ENCODE measurements around the gene EGFR.

The EGFR gene

DNA sequence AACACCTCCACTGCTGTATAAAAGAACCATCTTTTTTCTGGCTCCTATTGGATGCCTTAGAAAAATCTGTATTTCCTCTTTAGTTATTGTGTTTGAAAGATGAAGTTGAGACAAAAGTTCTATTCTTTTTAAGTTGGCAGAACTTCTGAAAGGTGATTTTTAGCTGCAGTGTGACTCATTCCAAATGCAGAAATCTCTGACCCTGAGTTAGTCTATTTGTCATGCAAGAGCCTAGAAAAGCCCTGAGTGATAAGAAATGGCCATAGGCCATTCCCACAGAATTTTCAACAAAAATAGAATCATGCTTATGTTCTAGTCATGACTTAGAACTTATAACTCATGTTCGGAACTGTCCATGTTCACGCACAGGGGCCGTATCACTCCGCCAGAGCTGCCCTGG is 89.1 kb downstream of the EGFR start:
- H3K9me3 ChIP-seq (ENCODE audit: insufficient read depth, low read length): no peaks in the 10 kb centered on the region
- no peak overlapping the region for H3K27ac ChIP-seq (ENCODE audit: low read depth, low read length)
- H3K36me3 ChIP-seq (ENCODE audit: low read length): no peaks in the 10 kb centered on the region
- H3K27me3 ChIP-seq (ENCODE audit: low read length): no peaks in the 10 kb centered on the region
- H3K4me3 ChIP-seq (ENCODE audit: insufficient read depth, low read length, poor library complexity, severe bottlenecking): no peak overlapping the region
- H4K20me1 ChIP-seq (ENCODE audit: low read depth, low read length): no peaks in the 10 kb centered on the region
- H3K4me2 ChIP-seq (ENCODE audit: low read depth, low read length, poor library complexity, severe bottlenecking): no peak overlapping the region
- H3K9me2 ChIP-seq (replicated peaks; ENCODE audit: insufficient read depth, low read length): no peaks in the 10 kb centered on the region
- TF ChIP-seq, protein P1, sequence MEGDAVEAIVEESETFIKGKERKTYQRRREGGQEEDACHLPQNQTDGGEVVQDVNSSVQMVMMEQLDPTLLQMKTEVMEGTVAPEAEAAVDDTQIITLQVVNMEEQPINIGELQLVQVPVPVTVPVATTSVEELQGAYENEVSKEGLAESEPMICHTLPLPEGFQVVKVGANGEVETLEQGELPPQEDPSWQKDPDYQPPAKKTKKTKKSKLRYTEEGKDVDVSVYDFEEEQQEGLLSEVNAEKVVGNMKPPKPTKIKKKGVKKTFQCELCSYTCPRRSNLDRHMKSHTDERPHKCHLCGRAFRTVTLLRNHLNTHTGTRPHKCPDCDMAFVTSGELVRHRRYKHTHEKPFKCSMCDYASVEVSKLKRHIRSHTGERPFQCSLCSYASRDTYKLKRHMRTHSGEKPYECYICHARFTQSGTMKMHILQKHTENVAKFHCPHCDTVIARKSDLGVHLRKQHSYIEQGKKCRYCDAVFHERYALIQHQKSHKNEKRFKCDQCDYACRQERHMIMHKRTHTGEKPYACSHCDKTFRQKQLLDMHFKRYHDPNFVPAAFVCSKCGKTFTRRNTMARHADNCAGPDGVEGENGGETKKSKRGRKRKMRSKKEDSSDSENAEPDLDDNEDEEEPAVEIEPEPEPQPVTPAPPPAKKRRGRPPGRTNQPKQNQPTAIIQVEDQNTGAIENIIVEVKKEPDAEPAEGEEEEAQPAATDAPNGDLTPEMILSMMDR (IDR thresholded peaks at IDR 0.05; ENCODE audit: insufficient read depth, low read length, poor library complexity, severe bottlenecking): no peak
- TF ChIP-seq EZH2phosphoT487 (conservative IDR thresholded peaks at IDR 0.05; ENCODE audit: low read length): no peak
- no peaks in the 10 kb centered on the region for H3F3A ChIP-seq (ENCODE audit: insufficient read depth)
- H2AFZ ChIP-seq (ENCODE audit: low read depth, low read length, severe bottlenecking): no peak overlapping the region
- no peak overlapping the region for H3K9ac ChIP-seq (ENCODE audit: low read length)
- no peaks in the 10 kb centered on the region for H3K79me2 ChIP-seq (ENCODE audit: insufficient read depth, low read length)

GRCh38 chr7:55108401-55108800 is 89.6 kb downstream of the EGFR start:
- no peak for TF ChIP-seq EZH2phosphoT487 (conservative IDR thresholded peaks at IDR 0.05; ENCODE audit: low read length)
- TF ChIP-seq, protein P1 (IDR thresholded peaks at IDR 0.05; ENCODE audit: insufficient read depth, low read length, poor library complexity, severe bottlenecking): no peak
- Histone ChIP-seq H3K9ac (ENCODE audit: low read length) (no peak overlapping the region), H3K4me3 (ENCODE audit: insufficient read depth, low read length, poor library complexity, severe bottlenecking) (no peak overlapping the region), H3K27ac (ENCODE audit: low read depth, low read length) (no peak overlapping the region), H3K9me3 (ENCODE audit: insufficient read depth, low read length) (no peaks in the 10 kb centered on the region), H3K79me2 (ENCODE audit: insufficient read depth, low read length) (no peaks in the 10 kb centered on the region), H4K20me1 (ENCODE audit: low read depth, low read length) (no peaks in the 10 kb centered on the region), H3K9me2 (replicated peaks; ENCODE audit: insufficient read depth, low read length) (no peaks in the 10 kb centered on the region), H3K4me2 (ENCODE audit: low read depth, low read length, poor library complexity, severe bottlenecking) (no peak overlapping the region), H3K36me3 (ENCODE audit: low read length) (no peaks in the 10 kb centered on the region), H3F3A (ENCODE audit: insufficient read depth) (no peaks in the 10 kb centered on the region), H2AFZ (ENCODE audit: low read depth, low read length, severe bottlenecking) (no peak overlapping the region), H3K27me3 (ENCODE audit: low read length) (no peaks in the 10 kb centered on the region)

DNA sequence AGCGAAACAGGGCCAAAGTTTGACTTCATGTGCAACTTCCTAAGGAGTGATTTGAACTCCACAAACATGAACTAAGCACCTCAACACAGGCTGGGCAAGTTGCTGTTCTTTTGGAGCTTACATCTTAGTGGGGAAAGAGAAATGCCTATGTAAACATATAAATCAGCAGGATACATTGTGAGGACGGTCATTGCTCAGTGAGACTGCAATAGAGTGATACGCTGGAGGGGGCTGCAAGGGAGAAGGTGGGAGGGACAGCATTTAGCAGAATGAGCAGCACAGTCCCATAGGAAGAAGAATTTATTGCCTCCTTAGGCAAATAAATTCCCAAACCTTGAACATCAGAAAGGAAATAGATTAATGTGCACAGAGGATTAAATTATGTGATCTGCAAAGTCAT is 90.0 kb downstream of the EGFR start:
- H3K36me3 ChIP-seq (ENCODE audit: low read length): no peaks in the 10 kb centered on the region
- H3K79me2 ChIP-seq (ENCODE audit: insufficient read depth, low read length): no peaks in the 10 kb centered on the region
- no peak overlapping the region for H3K9ac ChIP-seq (ENCODE audit: low read length)
- no peaks in the 10 kb centered on the region for H3F3A ChIP-seq (ENCODE audit: insufficient read depth)
- no peak overlapping the region for H3K4me2 ChIP-seq (ENCODE audit: low read depth, low read length, poor library complexity, severe bottlenecking)
- H3K4me3 ChIP-seq (ENCODE audit: insufficient read depth, low read length, poor library complexity, severe bottlenecking): no peak overlapping the region
- H3K9me3 ChIP-seq (ENCODE audit: insufficient read depth, low read length): no peaks in the 10 kb centered on the region
- no peak overlapping the region for H2AFZ ChIP-seq (ENCODE audit: low read depth, low read length, severe bottlenecking)
- TF ChIP-seq EZH2phosphoT487 (conservative IDR thresholded peaks at IDR 0.05; ENCODE audit: low read length): no peak
- TF ChIP-seq, protein P1 (IDR thresholded peaks at IDR 0.05; ENCODE audit: insufficient read depth, low read length, poor library complexity, severe bottlenecking): no peak
- no peaks in the 10 kb centered on the region for H3K9me2 ChIP-seq (replicated peaks; ENCODE audit: insufficient read depth, low read length)
- H3K27ac ChIP-seq (ENCODE audit: low read depth, low read length): no peak overlapping the region
- no peaks in the 10 kb centered on the region for H4K20me1 ChIP-seq (ENCODE audit: low read depth, low read length)
- no peaks in the 10 kb centered on the region for H3K27me3 ChIP-seq (ENCODE audit: low read length)
